Astrocyte (in vitro differentiated cells and primary cell): ENCODE measurements around the gene DPYSL3. TPM values are rescaled to one million over a fixed set of nuclear protein-coding genes. Genes with fewer than 3 reads are reported as not detected.

Source experiments
- DNase-seq: peaks from one replicate; pipeline ENCODE4 v3.0.0-alpha.2; 2010; ENCODE audit warnings: low read depth
- FAIRE-seq: peaks from 2 replicates; lab custom pipeline; 2011; peaks lifted over from hg19 to GRCh38; lab: Jason Lieb, UNC
- H2AFZ ChIP-seq: 2 replicates; pipeline ENCODE4 v1.6.0; 2012; ENCODE audit warnings: low read depth, low read length, inconsistent platforms
- H3K27ac ChIP-seq: 2 replicates; pipeline ENCODE4 v1.5.1; 2011; ENCODE audit warnings: low read depth, low read length, inconsistent platforms
- H3K27me3 ChIP-seq: 2 replicates; pipeline ENCODE4 v1.6.0; 2011; ENCODE audit warnings: low read length, inconsistent platforms; ENCODE audit not compliant: insufficient read depth
- H3K36me3 ChIP-seq: 2 replicates; pipeline ENCODE4 v1.5.1; 2011; ENCODE audit warnings: low read length, inconsistent platforms; ENCODE audit not compliant: insufficient read depth
- H3K4me1 ChIP-seq: 2 replicates; pipeline ENCODE4 v1.5.1; 2011; ENCODE audit warnings: low read length, inconsistent platforms; ENCODE audit not compliant: insufficient read depth
- H3K4me2 ChIP-seq: 2 replicates; pipeline ENCODE4 v1.6.0; 2012; ENCODE audit warnings: low read length, inconsistent platforms
- H3K4me3 ChIP-seq: 2 replicates; pipeline ENCODE4 v1.5.1; 2011; ENCODE audit warnings: low read depth, mild to moderate bottlenecking, low read length, inconsistent platforms; ENCODE audit not compliant: insufficient read depth
- H3K79me2 ChIP-seq: 2 replicates; pipeline ENCODE4 v1.6.0; 2012; ENCODE audit warnings: mild to moderate bottlenecking, low read length, inconsistent platforms; ENCODE audit not compliant: insufficient read depth
- H3K9ac ChIP-seq: 2 replicates; pipeline ENCODE4 v1.6.0; 2012; ENCODE audit warnings: mild to moderate bottlenecking, low read length, inconsistent platforms
- H3K9me3 ChIP-seq: 2 replicates; pipeline ENCODE4 v1.5.1; 2012; ENCODE audit warnings: low read depth, mild to moderate bottlenecking, low read length, inconsistent platforms; ENCODE audit not compliant: insufficient read depth
- H4K20me1 ChIP-seq: 2 replicates; pipeline ENCODE4 v1.6.0; 2012; ENCODE audit warnings: low read length, inconsistent platforms; ENCODE audit not compliant: insufficient read depth
- H3K27ac Mint-ChIP-seq: one replicate; pipeline ENCODE4 v1.8.0; 2021; ENCODE audit warnings: mild to moderate bottlenecking, mixed read lengths; ENCODE audit not compliant: unreplicated experiment
- H3K27me3 Mint-ChIP-seq: one replicate; pipeline ENCODE4 v1.8.0; 2021; ENCODE audit warnings: low read depth, mixed read lengths; ENCODE audit not compliant: unreplicated experiment
- H3K36me3 Mint-ChIP-seq: one replicate; pipeline ENCODE4 v1.8.0; 2021; ENCODE audit warnings: low read depth, mixed read lengths; ENCODE audit not compliant: unreplicated experiment
- H3K4me1 Mint-ChIP-seq: one replicate; pipeline ENCODE4 v1.8.0; 2021; ENCODE audit warnings: low read depth, mixed read lengths; ENCODE audit not compliant: unreplicated experiment
- H3K4me3 Mint-ChIP-seq: one replicate; pipeline ENCODE4 v1.8.0; 2021; ENCODE audit warnings: mild to moderate bottlenecking, moderate library complexity, mixed read lengths; ENCODE audit not compliant: unreplicated experiment
- H3K9me3 Mint-ChIP-seq: one replicate; pipeline ENCODE4 v1.8.0; 2021; ENCODE audit warnings: mild to moderate bottlenecking, mixed read lengths; ENCODE audit not compliant: unreplicated experiment
- CTCF ChIP-seq: IDR thresholded peaks from 2 replicates; pipeline ENCODE4 v1.5.1; 2011; ENCODE audit warnings: low read depth, mild to moderate bottlenecking, inconsistent platforms, low read length, moderate library complexity; ENCODE audit not compliant: insufficient read depth
- EZH2 ChIP-seq: IDR thresholded peaks from 2 replicates; pipeline ENCODE4 v1.6.1; 2012; ENCODE audit warnings: mild to moderate bottlenecking, low read length, inconsistent platforms; ENCODE audit not compliant: insufficient read depth
- total RNA-seq: library from RNA; stranded (reverse); gene quantifications from 2 replicates; pipeline ENCODE4 v1.2.1, GENCODE V29; 2021

The DPYSL3 gene
- total RNA-seq, 1 donor from 2014 or later, result 197 TPM

GRCh38 chr5:147410496-147411358 is 99.1 kb downstream of the DPYSL3 start:
- Histone ChIP-seq H3K27me3 (no peaks in the 10 kb centered on the region), H3K36me3 (peaks cover 52% of the 10 kb centered on the region), H3K79me2 (peaks cover 16% of the 10 kb centered on the region), H3K9me3 (no peaks in the 10 kb centered on the region), H3K9ac (no peak overlapping the region), H4K20me1 (peaks cover 37% of the 10 kb centered on the region), H3K4me2 (no peak overlapping the region), H3K27ac (no peak overlapping the region), H2AFZ (no peak overlapping the region), H3K4me1 (peaks cover 42% of the 10 kb centered on the region), H3K4me3 (no peak overlapping the region)
- Mint-ChIP-seq H3K9me3 (peaks cover 3% of the 10 kb centered on the region), H3K27ac (no peak overlapping the region), H3K4me1 (peaks cover 47% of the 10 kb centered on the region), H3K4me3 (no peak overlapping the region), H3K36me3 (peaks cover 23% of the 10 kb centered on the region), H3K27me3 (no peaks in the 10 kb centered on the region)
- FAIRE-seq (no peak), DNase-seq (peak; percentile 66)
- TF ChIP-seq EZH2 (no peak), CTCF (no peak)

- Histone ChIP-seq H3K27ac (no peak overlapping the region), H3K9ac (no peak overlapping the region), H3K36me3 (peaks cover 47% of the 10 kb centered on the region), H3K4me1 (peaks cover 57% of the 10 kb centered on the region), H3K27me3 (no peaks in the 10 kb centered on the region), H3K4me3 (no peak overlapping the region), H2AFZ (no peak overlapping the region), H4K20me1 (peaks cover 21% of the 10 kb centered on the region), H3K9me3 (no peaks in the 10 kb centered on the region), H3K79me2 (peaks cover 6% of the 10 kb centered on the region), H3K4me2 (no peak overlapping the region)
- peaks cover 2% of the 10 kb centered on the region for H3K9me3 Mint-ChIP-seq
- peak; percentile 9 for FAIRE-seq
- TF ChIP-seq EZH2 (no peak), CTCF (no peak)
- H3K4me3 Mint-ChIP-seq, result no peak overlapping the region
- no peak for DNase-seq
- peaks cover 18% of the 10 kb centered on the region for H3K36me3 Mint-ChIP-seq
- peaks cover 62% of the 10 kb centered on the region for H3K4me1 Mint-ChIP-seq
- H3K27ac Mint-ChIP-seq, result no peak overlapping the region
- no peaks in the 10 kb centered on the region for H3K27me3 Mint-ChIP-seq
Measured at GRCh38 chr5:147408980-147409379, 100.9 kb downstream of the DPYSL3 start.
